NCI-H146 treated with DMSO at 0.1 percent for 48 hours (cell line): Measurements from ENCODE around the gene TGFBR1.

ENCODE experiments used
- DNase-seq: peaks from one replicate; lab custom pipeline; 2025; ENCODE audit not compliant: unreplicated experiment; lab: John Stamatoyannopoulos, UW

The TGFBR1 gene

DNA sequence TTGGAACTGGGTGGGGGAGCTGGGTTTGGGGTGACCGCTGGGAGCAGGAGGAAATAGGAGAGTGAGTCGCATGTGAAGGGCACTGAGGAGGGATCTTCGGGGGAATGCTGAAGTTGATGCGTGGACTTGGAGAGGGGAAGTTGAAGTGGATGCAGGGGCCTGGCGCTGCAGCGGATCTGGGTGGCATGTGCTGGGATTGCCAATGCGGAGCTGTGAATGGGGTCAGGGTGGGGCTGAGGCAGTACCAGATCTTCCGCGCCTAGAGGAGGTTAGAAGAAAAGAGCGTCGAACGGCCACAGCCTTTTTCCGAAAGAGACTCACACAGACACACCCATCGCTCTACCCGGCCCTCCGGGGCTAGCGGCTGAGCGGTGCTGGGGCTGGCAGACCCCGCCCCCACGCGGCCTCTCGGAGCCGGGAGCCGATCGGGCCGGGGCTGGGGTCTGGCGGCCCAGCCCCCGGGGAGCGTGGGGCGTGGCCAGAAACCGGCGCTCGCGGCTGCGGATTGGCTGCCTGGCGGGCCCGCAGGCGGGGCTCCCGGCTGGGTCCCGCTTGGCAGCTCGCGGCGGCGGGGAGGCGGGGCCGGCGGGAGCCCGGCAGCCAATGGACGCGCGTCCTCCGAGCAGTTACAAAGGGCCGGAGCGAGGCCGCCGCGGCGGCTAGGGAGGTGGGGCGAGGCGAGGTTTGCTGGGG, at the start of gene TGFBR1:
TGFBR1 (plus strand) TSS at position 655 of the 693 bp plus-strand sequence. CDS start 93 bp downstream, outside the sequence.
- peak; percentile 65 for DNase-seq

DNA sequence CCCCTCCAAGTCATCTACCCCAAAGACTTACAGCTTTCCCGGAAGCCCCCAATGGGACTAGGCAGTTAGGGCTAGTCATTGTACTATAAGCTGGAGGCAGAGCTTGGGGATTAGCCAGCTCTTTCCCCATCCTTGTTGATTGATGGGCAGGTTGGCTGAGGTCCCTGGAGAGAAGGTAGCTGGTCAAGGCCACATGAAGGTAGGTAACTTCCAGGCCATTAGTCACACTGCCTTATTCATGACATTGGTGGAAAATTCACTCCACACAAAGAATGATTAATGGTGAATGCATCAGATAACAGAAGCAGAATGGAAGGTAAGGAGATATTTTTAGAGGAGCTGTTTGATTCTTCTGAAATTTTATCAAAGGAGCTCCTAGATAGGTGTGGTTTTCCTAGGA, 49.5 kb upstream of the TGFBR1 start:
- no peak for DNase-seq

DNA sequence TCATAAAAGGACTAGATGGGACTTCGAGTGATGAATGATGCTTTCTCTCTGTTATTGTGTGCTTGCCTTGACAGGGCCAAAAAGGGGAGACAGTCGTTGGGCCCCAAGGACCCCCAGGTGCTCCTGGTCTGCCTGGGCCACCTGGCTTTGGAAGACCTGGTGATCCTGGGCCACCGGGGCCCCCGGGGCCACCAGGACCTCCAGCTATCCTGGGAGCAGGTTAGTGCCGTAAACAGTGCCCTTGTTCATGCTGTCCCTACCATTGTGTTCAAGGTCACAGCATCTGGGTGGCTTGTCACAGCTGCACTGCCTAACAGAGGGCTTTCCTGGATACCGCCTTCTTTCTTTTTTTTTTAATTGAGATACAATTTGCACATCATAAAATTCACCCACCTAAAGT, 48.7 kb upstream of the TGFBR1 start:
- no peak for DNase-seq

DNA sequence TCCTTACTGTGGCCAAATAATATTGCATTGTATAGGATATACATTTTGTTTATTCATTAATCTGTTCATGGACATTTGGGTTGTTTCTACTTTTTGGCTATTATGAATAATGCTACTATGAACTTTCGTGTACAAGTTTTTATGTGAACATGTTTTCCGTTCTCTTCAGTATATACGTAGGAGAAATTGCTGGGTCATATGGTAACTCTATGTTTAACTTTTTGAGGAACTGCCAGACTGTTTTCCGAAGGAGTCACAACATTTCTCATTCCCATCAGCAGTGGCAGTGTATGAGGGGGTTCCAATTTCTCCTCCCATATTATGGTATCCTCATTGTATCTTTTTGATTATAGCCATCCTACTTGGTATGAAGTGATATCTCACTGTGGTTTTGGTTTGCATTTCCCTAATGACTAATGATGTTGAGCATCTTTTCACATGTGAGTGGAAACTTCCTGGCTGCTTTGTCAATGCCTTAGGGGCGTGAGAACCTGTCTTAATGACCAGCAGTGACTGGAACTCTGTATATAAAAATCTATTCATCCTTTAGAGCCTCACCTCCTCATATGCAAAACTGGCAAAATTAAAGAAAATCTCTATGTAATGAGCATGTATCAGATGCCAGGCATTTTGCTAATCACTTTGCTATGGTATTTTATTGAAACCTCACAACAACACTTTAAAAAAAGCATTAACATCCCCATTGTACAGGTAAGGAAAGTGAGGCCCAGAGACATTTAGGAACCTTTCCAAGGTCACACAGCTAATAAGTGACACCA, 47.8 kb upstream of the TGFBR1 start:
- no peak for DNase-seq

DNA sequence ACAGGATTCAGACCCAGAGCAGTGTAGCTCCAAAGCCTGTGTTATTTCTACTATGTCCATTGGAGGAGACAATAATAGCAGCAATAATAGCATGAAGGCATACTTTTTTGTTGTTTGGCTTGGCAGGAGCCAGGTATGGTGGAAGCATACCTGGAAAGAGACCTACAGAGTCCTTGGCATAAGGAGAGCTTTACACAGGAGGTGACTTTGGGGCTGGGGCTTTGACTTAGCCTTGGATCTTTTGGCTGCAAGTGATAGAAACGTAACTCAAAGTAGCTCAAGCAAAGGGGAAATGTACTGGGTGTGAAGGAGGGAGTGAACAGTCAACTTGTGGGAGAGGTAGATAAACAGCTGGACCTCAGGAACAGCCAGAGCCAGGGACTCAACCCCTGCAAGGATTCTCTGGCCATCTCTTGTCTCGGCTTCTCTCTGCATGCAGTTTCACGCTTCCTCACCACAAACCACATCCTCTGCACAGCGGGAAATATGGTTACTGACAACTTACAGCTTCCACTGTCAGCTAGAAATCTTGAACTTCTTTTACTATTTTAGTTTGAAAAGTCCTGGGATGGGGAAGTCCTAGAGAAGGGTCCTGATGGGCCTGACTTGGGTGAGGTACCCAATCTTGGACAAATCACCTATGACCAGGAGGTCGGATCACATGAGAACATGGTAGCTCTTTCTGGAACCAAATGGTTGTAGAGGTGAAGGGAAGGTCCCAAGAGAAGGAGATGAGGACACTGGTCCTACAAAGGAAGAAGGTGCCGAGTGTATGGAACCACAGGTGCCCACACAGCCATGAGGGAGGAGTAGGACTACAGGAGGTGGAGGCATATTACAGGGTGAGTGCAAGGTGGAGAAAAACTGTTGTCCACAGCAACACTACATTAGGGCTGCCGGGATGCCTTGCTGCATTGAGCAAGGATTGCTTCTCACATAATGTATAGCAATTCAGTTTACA, 47.0 kb upstream of the TGFBR1 start:
- DNase-seq, result no peak

DNA sequence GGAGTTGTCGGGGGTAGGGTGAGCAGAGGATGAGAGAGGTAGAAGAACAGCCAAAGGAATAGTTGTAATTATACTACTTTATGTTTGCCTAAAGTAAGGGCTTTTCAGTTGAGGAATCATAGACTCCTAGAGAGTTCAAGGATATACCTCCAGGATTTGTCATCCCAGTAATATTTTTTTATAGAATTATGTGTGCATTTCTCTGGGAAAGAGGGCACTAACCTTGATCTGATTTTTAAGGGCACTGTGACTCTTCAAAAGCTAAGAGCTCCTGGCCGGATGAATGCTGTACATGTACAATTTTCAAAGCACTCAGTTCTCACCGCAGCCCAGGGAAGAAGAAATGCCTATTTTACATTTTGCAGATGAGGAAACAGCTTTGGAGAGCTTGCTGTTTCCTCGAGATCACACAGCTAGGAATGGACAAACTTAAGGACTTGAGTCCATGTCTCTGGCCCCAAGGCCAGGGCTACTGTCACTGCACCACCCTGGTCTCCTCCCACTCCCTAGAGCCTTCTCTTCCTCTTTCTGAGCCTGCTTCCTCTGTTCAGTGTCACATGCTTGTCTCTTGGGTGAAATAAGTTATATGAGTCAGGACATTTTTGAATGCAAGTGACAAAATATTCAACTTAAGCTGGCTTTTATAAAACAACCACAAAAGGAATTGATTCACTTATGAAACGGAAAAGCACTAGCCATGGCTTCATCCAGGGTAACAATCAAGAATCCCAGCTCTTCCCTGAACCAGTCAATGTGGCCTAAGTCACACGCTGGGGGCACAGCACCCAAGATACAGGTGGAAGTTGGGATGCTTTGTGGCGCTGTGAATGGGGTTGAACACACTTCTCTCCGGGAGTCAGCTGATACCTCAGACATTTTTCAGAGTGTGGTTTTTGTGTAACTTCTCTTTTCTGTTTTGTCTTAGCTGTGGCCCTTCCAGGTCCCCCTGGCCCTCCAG, 45.7 kb upstream of the TGFBR1 start:
- no peak for DNase-seq

DNA sequence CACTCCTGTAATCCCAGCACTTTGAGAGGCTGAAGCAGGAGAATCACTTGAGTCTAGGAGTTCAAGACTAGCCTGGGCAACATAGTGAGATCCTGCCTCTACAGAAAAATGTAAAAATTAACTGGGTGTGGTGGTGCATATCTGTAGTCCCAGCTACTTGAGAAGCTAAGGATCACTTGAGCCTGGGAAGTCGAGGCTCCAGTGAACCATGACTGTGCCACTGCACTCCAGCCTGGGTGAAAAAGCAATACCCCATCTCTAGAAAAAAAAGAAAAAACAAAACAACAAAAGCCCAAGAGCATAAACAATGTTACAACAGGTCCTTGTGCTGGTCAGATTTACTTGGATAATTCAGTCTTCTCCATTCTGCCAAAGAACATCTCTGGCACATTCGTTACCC, 44.3 kb upstream of the TGFBR1 start:
- no peak for DNase-seq

DNA sequence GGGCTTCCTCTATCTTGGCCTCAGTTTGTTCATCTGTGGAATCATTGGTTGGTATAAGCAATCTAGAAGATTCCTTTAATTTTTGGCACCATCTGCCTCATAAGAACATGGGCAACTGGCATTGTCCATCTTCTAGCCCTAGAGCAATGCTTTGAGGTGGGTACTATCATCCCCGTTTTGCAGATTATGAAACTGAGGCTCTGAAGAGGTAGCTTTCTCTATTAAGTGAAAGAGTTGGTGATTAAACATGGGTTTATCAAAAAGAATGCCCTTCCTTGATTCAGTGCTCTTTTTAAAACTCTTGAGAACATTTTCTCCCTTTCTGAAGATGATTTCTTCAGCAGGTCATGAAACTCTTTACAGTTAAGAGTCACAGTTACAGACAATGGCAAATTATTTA, 42.4 kb upstream of the TGFBR1 start:
- no peak for DNase-seq

DNA sequence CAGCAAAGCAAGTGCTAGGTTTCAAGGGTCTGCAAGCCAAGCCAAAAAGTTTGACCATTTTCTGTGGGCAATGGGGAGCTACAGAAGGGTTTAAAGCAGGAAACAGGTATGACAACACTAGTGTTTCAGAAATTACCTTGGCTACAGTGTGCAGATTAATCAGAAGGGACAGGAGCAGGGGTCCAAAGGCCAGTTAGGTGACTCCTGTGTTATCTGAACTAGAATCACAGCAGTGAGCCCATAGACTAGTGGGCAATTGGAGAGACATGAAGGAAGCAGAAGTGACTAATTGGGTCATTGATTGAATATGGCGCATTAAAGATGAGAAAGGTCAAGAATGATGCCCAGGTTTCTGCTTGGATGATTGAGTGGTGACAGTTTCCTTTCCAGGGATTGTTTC, 41.4 kb upstream of the TGFBR1 start:
- DNase-seq, result no peak

DNA sequence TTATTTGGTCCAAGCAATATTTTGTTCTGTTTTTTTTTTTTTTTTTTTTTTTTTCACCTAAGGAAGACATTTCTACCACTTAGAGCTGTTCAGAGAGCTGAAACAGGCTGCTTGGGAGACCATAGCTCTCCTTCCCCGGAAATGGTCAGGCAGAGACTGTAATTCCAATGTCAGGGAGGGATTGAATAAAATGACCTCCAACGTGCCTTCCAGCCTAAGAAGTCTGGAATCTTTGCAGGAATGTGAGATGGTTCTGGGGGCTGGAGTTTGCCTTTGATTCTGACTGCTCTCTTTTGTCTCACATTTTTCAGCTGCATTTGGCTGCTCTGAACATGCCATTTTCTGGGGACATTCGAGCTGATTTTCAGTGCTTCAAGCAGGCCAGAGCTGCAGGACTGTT, 38.3 kb upstream of the TGFBR1 start:
- DNase-seq, result no peak

DNA sequence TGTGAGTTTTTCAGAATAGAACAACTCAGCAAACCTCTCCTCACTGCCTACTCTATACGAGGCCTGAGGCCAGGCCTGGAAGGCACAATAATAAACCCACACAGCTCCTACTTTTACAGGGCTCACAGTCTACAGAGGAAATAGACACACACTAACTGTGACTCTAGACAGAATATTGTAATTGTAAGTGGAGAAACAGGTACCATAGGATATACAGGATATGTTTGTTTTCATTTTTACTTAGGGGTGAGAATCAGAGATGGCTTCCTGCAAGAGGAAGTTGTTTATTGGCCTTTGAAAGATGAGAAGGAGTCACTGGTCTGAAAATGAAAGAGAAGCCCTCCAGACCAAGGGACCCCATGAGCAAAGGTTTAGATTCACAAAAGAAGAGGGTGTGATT, 35.8 kb upstream of the TGFBR1 start:
- DNase-seq, result no peak

DNA sequence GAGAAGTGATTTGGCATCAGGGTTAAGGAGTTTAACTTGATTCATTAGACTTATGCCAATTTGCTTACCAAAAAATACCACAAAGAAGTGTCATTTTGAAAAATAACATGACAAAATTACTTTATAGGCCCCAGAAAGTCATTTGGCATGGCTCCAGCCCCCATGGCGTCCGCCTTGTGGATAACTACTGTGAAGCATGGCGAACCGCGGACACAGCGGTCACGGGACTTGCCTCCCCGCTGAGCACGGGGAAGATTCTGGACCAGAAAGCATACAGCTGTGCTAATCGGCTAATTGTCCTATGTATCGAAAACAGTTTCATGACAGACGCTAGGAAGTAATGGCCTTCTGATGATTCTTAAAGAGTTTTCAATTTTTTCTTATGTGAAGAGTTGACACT, 35.4 kb upstream of the TGFBR1 start:
- DNase-seq, result no peak

DNA sequence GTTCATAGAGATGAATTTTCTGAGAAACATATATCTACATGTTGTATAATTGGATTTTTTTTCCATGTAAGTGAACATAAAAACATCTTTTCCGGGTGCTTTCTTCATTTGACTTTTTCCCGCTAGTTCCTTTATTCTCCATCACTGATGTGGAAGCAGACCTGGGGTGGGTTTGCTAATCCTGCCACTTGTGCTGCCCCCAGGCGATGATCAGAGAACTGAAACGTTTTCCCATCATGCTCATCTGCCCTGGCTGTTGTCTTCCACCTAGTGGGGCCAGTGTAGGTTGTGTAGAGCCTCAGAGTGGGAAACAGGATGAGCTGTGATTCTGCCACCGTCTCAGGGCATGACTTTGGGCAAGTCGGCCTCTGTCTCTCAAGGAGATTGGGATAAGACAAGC, 34.2 kb upstream of the TGFBR1 start:
- DNase-seq, result no peak

DNA sequence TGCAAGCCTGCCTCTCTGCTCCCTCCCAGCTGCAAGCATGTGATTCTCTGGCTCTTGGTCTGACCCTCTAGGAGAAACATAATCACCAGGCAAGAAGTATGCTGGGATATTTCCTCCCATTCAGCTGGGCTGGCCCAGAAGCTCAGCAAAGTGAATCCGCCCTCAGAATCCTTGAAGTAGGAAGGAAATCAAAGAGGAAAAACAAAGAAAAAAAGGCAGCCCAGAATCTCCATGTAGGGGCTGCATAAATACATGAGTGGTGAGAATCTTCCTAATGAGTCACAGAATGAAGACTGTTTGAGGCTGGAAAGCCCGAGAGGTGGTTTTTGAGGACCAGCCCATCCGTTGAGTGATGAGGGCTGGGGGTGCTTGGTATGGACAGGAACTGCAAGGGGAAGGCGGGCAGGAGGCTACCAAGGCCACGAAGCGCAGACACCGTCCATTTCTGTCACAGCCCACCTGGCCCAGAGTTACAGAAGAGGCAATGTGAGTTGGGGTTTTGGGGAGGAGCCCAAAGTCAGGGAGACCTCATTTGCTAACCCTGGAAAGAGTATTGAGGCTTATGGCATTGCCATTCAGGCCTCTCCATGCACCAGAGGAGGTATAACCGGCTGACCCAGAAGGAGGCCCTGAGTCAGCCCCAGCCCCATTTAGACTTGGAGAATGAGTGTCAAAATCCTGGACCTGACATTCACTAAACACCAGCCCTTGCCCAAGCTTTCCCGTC, 33.4 kb upstream of the TGFBR1 start:
- no peak for DNase-seq

DNA sequence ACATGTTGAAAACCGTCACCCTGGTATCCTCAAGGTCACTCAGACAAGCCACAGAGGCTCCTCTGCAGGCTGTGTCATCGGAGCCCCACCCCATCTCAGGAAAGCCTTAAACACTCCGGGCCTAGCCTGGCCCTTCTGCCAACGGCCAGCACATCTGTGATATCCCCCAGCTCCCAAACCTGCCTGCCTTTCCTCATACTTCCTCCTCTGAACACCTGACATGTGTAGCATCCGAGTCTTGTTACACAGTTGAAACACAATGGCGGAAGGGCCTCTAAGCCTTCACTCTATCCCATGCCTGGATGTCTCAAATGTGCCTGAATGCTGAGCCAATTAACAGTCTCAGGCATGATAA, 32.9 kb upstream of the TGFBR1 start:
- no peak for DNase-seq

DNA sequence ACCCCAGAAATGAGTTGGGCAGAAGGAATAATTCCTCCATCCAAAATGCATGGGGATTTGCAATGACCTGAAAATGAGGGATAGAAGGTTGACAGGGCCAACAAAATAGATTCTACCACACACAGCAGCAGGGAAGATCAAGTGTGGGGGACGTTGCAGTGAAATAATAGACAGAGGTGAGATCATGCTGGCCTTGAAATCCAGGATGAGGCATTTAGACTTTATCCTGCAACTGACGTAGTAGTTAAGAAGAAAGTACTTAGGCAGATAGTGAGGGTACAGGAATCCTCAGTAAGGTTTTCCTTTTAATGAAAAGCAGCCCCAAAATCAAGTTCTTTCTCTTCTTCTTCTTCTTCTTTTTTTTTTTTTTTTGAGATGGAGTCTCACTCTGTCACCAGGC, 31.6 kb upstream of the TGFBR1 start:
- DNase-seq, result no peak

DNA sequence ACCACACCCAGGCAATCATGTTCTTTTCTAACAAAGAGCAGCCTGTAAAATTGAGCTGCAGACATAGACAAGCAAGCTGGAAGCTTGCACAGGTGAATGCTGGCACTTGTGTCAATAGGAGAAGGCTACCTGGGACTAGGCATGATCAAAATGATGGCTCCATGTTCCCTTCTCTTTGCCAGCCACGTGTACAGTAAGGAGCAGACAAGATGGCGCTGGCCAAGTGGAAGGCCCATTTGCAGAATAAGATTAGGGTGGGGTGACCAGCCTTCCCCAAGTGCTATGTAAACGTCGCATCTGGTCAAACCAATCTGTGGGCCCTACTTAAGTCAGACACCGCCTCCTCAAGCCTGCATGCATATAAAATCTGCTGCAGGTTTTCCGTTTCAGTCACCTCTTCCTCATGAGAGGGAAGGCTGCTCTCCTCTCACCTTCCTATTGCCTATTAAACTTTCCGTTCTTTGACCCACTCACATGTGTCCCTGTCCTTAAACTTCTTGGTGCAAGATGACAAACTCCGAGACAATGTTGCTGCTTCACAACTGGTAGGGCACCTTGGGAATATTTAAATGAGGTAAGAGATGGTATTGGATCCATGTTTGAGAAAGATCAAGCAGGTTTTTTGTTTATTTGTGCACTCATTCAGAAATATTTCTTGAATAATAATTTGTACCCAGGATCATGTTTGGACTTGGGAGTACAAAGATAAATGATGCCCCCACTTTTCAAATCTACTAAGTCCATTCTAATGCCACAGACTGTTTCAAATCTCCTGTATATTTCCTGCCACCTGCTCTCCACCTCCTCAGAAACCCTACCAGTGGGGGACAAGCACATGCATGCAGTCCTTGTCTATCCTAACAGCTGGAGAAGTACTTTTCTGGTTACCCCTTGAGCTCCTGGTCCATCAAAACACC, 30.7 kb upstream of the TGFBR1 start:
- DNase-seq, result no peak

DNA sequence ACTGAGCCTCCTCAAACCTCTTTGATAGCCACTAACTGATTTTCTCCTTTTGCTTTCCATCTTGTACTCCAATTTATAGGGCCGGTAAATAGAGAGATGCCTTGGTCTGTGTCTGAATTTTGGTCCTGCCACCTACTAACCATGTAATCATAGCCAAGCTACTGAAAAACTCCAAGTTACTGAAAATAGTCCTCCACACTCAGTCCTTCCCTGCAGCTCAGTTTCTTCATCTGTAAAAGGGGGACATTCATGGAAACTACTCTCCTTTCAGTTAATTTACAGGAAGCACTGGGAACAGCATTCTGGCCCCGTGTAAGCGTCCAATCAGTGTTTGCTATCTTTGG, 30.0 kb upstream of the TGFBR1 start:
- no peak for DNase-seq
